ENCODE results near the gene OBSCN.

DNA sequence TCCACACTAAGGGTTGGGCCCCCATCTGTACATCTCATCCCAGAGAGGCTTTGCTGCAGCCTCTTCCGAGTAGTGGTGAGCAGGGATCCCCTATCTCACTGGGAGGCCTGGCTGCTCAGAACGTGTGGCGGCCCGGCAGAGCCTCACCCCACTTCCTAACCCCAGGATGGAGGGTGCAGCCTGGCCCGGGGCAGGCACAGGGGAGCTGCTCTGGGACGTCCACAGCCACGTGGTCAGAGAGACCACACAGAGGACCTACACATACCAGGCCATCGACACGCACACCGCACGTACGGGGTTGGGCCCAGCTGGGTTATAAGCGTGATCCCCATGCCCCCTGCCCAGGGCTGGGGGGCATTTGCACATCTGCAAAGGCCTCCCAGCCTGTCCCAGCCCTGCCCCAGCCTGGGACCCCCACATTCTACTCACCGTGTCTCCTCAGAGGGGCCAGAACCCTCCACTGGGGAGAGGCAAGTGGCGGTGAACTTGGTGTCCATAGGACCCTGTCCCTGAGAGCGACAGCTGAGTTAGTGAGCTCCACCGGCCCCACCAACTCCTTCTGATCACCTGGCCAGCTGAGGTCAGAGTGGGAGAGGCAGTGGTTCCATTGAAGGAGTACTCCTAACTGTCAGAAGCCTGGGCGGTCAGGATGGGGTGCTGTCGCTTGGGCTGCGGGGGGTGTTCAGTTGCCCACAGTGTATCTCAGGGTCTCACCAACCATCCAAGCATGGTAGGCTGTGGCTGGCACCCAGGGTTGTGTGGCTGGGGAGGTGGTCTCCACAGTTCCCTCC lies 157.6 kb downstream of the OBSCN start:
- TF ChIP-seq POLR2AphosphoS5 (IDR thresholded peaks at IDR 0.05), result no peak
- TF ChIP-seq, protein P1, sequence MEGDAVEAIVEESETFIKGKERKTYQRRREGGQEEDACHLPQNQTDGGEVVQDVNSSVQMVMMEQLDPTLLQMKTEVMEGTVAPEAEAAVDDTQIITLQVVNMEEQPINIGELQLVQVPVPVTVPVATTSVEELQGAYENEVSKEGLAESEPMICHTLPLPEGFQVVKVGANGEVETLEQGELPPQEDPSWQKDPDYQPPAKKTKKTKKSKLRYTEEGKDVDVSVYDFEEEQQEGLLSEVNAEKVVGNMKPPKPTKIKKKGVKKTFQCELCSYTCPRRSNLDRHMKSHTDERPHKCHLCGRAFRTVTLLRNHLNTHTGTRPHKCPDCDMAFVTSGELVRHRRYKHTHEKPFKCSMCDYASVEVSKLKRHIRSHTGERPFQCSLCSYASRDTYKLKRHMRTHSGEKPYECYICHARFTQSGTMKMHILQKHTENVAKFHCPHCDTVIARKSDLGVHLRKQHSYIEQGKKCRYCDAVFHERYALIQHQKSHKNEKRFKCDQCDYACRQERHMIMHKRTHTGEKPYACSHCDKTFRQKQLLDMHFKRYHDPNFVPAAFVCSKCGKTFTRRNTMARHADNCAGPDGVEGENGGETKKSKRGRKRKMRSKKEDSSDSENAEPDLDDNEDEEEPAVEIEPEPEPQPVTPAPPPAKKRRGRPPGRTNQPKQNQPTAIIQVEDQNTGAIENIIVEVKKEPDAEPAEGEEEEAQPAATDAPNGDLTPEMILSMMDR (IDR thresholded peaks at IDR 0.05), result no peak

All from prostate gland (tissue), 2 donors.